H1 (cell line): Measurements from ENCODE around the gene ARHGAP26. TPM values are rescaled to one million over a fixed set of nuclear protein-coding genes. Genes with fewer than 3 reads are reported as not detected.

Experiments
- CTCF ChIA-PET: fragments of 300-600 bp; sonication (Branson Sonifier 250); formaldehyde crosslinking; loops from one replicate; lab custom pipeline; 2021; ENCODE audit not compliant: partially characterized antibody; lab: Charles Lee
- POLR2A ChIA-PET: fragments of 300-600 bp; sonication (Branson Sonifier 250); formaldehyde crosslinking; loops from one replicate; lab custom pipeline; 2021; ENCODE audit warnings: inconsistent platforms; ENCODE audit not compliant: partially characterized antibody; lab: Charles Lee
- DNase-seq, 2 experiments: peaks; one replicate each; pipeline versions ENCODE4 v3.0.0 to v3.0.0-alpha.2; 2010 to 2022; ENCODE audit warnings: low spot score in 2 of 2, low read depth in 1 of 2, mixed read lengths in 1 of 2
- FAIRE-seq: peaks from 2 replicates; lab custom pipeline; 2011; peaks lifted over from hg19 to GRCh38; lab: Jason Lieb, UNC
- H2AFZ ChIP-seq: 2 replicates; pipeline ENCODE4 v1.8.1; 2012; ENCODE audit warnings: low read length, inconsistent platforms
- H2AK5ac ChIP-seq: 2 replicates; pipeline ENCODE4 v1.6.1; 2013; ENCODE audit warnings: low read depth, low read length
- H2BK120ac ChIP-seq: replicated peaks from 2 replicates; pipeline ENCODE3; 2013; ENCODE audit warnings: low read depth, low read length, inconsistent platforms
- H2BK12ac ChIP-seq: 2 replicates; pipeline ENCODE4 v1.6.1; 2013; ENCODE audit warnings: low read depth, low read length
- H2BK15ac ChIP-seq: 2 replicates; pipeline ENCODE4 v1.6.1; 2013; ENCODE audit warnings: low read length
- H2BK20ac ChIP-seq: 2 replicates; pipeline ENCODE4 v1.6.1; 2013; ENCODE audit warnings: low read length
- H2BK5ac ChIP-seq: 2 replicates; pipeline ENCODE4 v1.6.1; 2013; ENCODE audit warnings: low read depth, low read length
- H3K14ac ChIP-seq: 2 replicates; pipeline ENCODE4 v1.6.1; 2013; ENCODE audit warnings: inconsistent platforms; ENCODE audit not compliant: insufficient read length
- H3K18ac ChIP-seq: 2 replicates; pipeline ENCODE4 v1.6.1; 2013; ENCODE audit warnings: low read length; ENCODE audit errors: extremely low read depth
- H3K23ac ChIP-seq: 2 replicates; pipeline ENCODE4 v1.6.1; 2013; ENCODE audit warnings: inconsistent platforms; ENCODE audit not compliant: insufficient read length
- H3K23me2 ChIP-seq: 2 replicates; pipeline ENCODE4 v1.6.1; 2013; ENCODE audit warnings: low read depth, low read length
- H3K27ac ChIP-seq: 2 replicates; pipeline ENCODE4 v1.6.1; 2011; ENCODE audit warnings: low read depth, low read length, inconsistent platforms
- H3K27me3 ChIP-seq, 4 experiments: replicated peaks in 1 of 4; 1 replicate in 1 of 4; 2 replicates in 3 of 4; pipeline versions ENCODE4 v1.6.1 to v1.8.1; 2011 to 2013; ENCODE audit warnings: low read length in 3 of 4, mild to moderate bottlenecking in 3 of 4, inconsistent platforms in 2 of 4, mixed read lengths in 2 of 4, moderate library complexity in 1 of 4; ENCODE audit not compliant: control insufficient read depth in 3 of 4, insufficient read depth in 3 of 4; ENCODE audit errors: extremely low read depth in 1 of 4
- H3K36me3 ChIP-seq, 4 experiments: 2 replicates each; pipeline versions ENCODE4 v1.6.1 to v1.8.1; 2011 to 2013; ENCODE audit warnings: mild to moderate bottlenecking in 4 of 4, low read length in 3 of 4, moderate library complexity in 2 of 4, control low read depth in 1 of 4, inconsistent platforms in 1 of 4; ENCODE audit not compliant: insufficient read depth in 4 of 4, control insufficient read depth in 2 of 4
- H3K4ac ChIP-seq: replicated peaks from 2 replicates; pipeline ENCODE3; 2013; ENCODE audit warnings: low read length, low read depth, mixed read lengths, inconsistent platforms; ENCODE audit not compliant: insufficient read length
- H3K4me1 ChIP-seq, 4 experiments: replicated peaks in 1 of 4; 1 replicate in 1 of 4; 2 replicates in 3 of 4; pipeline versions ENCODE4 v1.6.1 to v1.8.1; 2011 to 2013; ENCODE audit warnings: low read length in 3 of 4, inconsistent platforms in 2 of 4, mixed read lengths in 1 of 4; ENCODE audit not compliant: insufficient read depth in 4 of 4, control insufficient read depth in 3 of 4
- H3K4me2 ChIP-seq, 2 experiments: 2 replicates each; pipeline versions ENCODE4 v1.6.1 to v1.8.1; 2011 to 2013; ENCODE audit warnings: low read depth in 2 of 2, low read length in 2 of 2, control low read depth in 1 of 2, inconsistent platforms in 1 of 2, mild to moderate bottlenecking in 1 of 2; ENCODE audit not compliant: insufficient read depth in 1 of 2
- H3K4me3 ChIP-seq, 4 experiments: fragments of 200-600, 300-600 bp in 1 of 4; sonication (generic), shearing (Covaris generic), sonication (Bioruptor Twin) in 1 of 4; 2 replicates each; pipeline versions ENCODE4 v1.5.1 to v1.8.1; 2011 to 2016; ENCODE audit warnings: low read length in 4 of 4, low read depth in 3 of 4, control low read depth in 2 of 4, inconsistent platforms in 2 of 4, mild to moderate bottlenecking in 2 of 4, mixed read lengths in 1 of 4, moderate library complexity in 1 of 4; ENCODE audit not compliant: insufficient read depth in 2 of 4; ENCODE audit errors: extremely low read depth in 1 of 4
- H3K56ac ChIP-seq: replicated peaks from 2 replicates; pipeline ENCODE3; 2013; ENCODE audit warnings: low read depth, mild to moderate bottlenecking, mixed read lengths, low read length, inconsistent platforms; ENCODE audit not compliant: insufficient read length
- H3K79me1 ChIP-seq: 2 replicates; pipeline ENCODE4 v1.6.1; 2013; ENCODE audit warnings: low read depth, low read length, control low read depth
- H3K79me2 ChIP-seq, 2 experiments: 2 replicates each; pipeline versions ENCODE4 v1.6.1 to v1.8.1; 2012 to 2013; ENCODE audit warnings: low read length in 2 of 2, mild to moderate bottlenecking in 2 of 2, inconsistent platforms in 1 of 2; ENCODE audit not compliant: insufficient read depth in 2 of 2, control insufficient read depth in 1 of 2
- H3K9ac ChIP-seq, 4 experiments: replicated peaks in 1 of 4; 1 replicate in 1 of 4; 2 replicates in 3 of 4; pipeline versions ENCODE4 v1.6.1 to v1.8.1; 2011 to 2013; ENCODE audit warnings: low read depth in 3 of 4, low read length in 3 of 4, control low read depth in 2 of 4, mild to moderate bottlenecking in 2 of 4, moderate library complexity in 2 of 4, inconsistent platforms in 1 of 4; ENCODE audit errors: extremely low read depth in 1 of 4
- H3K9me3 ChIP-seq, 2 experiments: 2 replicates each; pipeline versions ENCODE4 v1.6.1 to v1.8.1; 2012 to 2013; ENCODE audit warnings: mild to moderate bottlenecking in 2 of 2, moderate library complexity in 2 of 2, control low read depth in 1 of 2, inconsistent platforms in 1 of 2, low read depth in 1 of 2, low read length in 1 of 2, mixed read lengths in 1 of 2; ENCODE audit not compliant: insufficient read depth in 2 of 2
- H4K20me1 ChIP-seq, 2 experiments: replicated peaks in 1 of 2; 2 replicates each; pipeline versions ENCODE3 to v1.8.1; 2011 to 2013; ENCODE audit warnings: inconsistent platforms in 2 of 2, low read length in 2 of 2, mild to moderate bottlenecking in 1 of 2; ENCODE audit not compliant: insufficient read depth in 2 of 2, control insufficient read depth in 1 of 2
- H4K5ac ChIP-seq: 2 replicates; pipeline ENCODE4 v1.6.1; 2013; ENCODE audit warnings: low read length, low read depth, mixed read lengths, inconsistent platforms; ENCODE audit not compliant: insufficient read length
- H4K8ac ChIP-seq: 2 replicates; pipeline ENCODE4 v1.8.0; 2013; ENCODE audit warnings: mild to moderate bottlenecking, moderate library complexity, low read length, inconsistent platforms; ENCODE audit not compliant: insufficient read depth; ENCODE audit errors: extremely low read depth
- H4K91ac ChIP-seq: replicated peaks from 2 replicates; pipeline ENCODE3; 2013; ENCODE audit warnings: low read length, mixed read lengths, inconsistent platforms; ENCODE audit not compliant: insufficient read length
- BCL11A ChIP-seq, 2 experiments: IDR thresholded peaks; one replicate each; pipeline ENCODE4 v1.6.1; 2011; ENCODE audit warnings: low read depth in 2 of 2, low read length in 2 of 2, mild to moderate bottlenecking in 2 of 2
- RXRA ChIP-seq: IDR thresholded peaks from 2 replicates; pipeline ENCODE4 v1.6.1; 2011; ENCODE audit warnings: low read depth, mild to moderate bottlenecking, low read length, moderate library complexity; ENCODE audit not compliant: insufficient read depth
- WGBS, 2 experiments: shearing (Covaris generic) in 1 of 2; methylation state at CpG; one replicate each; pipeline versions ENCODE4 v1.1.6 to v1.1.7; 2013 to 2015; ENCODE audit warnings: low lambda C conversion rate in 2 of 2, mixed read lengths in 2 of 2, inconsistent platforms in 1 of 2, low coverage in 1 of 2, missing lambda C conversion rate in 1 of 2; ENCODE audit not compliant: insufficient replicate concordance in 2 of 2, insufficient coverage in 1 of 2, insufficient read length in 1 of 2; ENCODE audit errors: extremely low coverage in 1 of 2, missing lambda C conversion rate in 1 of 2; 5-methylcytosine and 5-hydroxymethylcytosine counted together
- polyA plus RNA-seq, 7 experiments: library from polyadenylated mRNA; depleted of rRNA in 3 of 7; stranded (reverse) in 5 of 7; unstranded in 2 of 7; fragments of >200 nt in 5 of 7; fragments of 200-250 nt in 2 of 7; gene quantifications; 1 replicate in 5 of 7; 2 replicates in 1 of 7; 4 replicates in 1 of 7; pipeline versions ENCODE4 v1.2.1 to v1.2.3, GENCODE V29; 2011 to 2013; ENCODE audit warnings: missing spikeins in 2 of 7, mixed read lengths in 2 of 7
- total RNA-seq: library from RNA; stranded (reverse); fragmentation: NEBNext Ultra II Directional; extraction: Animal tissue kit (Norgen Biotek cat#: 25700); gene quantifications from 2 replicates; pipeline ENCODE4 v1.2.1, GENCODE V29; 2021

ARHGAP26 gene
- total and polyA plus RNA-seq, 2 of the 8 experiments (the other 6 are each of a cell fraction or from before 2014, with no cell fraction given) = 7.1 to 24.8 TPM

- Histone ChIP-seq H3K56ac (no peak overlapping the region), H3K79me2 (no peaks in the 10 kb centered on the region), H3K23me2 (no peaks in the 10 kb centered on the region), H4K20me1 (no peaks in the 10 kb centered on the region), H2BK20ac (no peak overlapping the region), H2AFZ (no peak overlapping the region), H3K4me3 (no peak overlapping the region), H2BK5ac (no peak overlapping the region), H2AK5ac (no peak overlapping the region), H3K9me3 (no peaks in the 10 kb centered on the region), H3K4ac (no peak overlapping the region), H2BK12ac (no peak overlapping the region), H3K18ac (no peak overlapping the region), H3K9ac (no peak overlapping the region), H2BK15ac (no peak overlapping the region), H3K36me3 (no peaks in the 10 kb centered on the region), H3K27ac (no peak overlapping the region), H3K4me1 (peaks cover 2 to 13% (median 11%) of the 10 kb centered on the region in 4 experiments), H3K79me1 (0 out of 2 replicates have a peak, but pooled peaks cover 2% of the 10 kb centered on the region), H3K23ac (no peak overlapping the region), H4K8ac (no peak overlapping the region), H2BK120ac (no peak overlapping the region), H3K14ac (no peak overlapping the region), H3K27me3 (no peaks in the 10 kb centered on the region), H3K4me2 (no peak overlapping the region), H4K91ac (no peak overlapping the region), H4K5ac (no peak overlapping the region)
- ChIA-PET POLR2A (no interaction called here), CTCF (interaction anchor here (0.7 to 1.0 kb wide), 3 partner anchors 68 to 269 kb away, joined by 3 to 4 read pairs (median 4); no protein-coding TSS in a partner anchor)
- FAIRE-seq (no peak), DNase-seq (no peak)
- TF ChIP-seq RXRA (no peak), BCL11A (IDR thresholded peaks at IDR 0.05; ENCODE audit: low read depth in 2 of 2, low read length in 2 of 2) (no peak)
- WGBS, 2 experiments = 90% methylated on average over 2 of the region's 2 CpGs; no CpG with 5 or more reads in 1 of the 2 experiments
Observed at GRCh38 chr5:142984525-142984924, 214.3 kb downstream of the ARHGAP26 start.
